GM21528 (cell line): ENCODE measurements around the gene CHST11.
A peak's percentile ranks its signal among the peaks of the same experiment; 100 is the strongest.

Source experiments
- ATAC-seq: cut with Tn5 transposase; IDR thresholded peaks from one replicate; pipeline ENCODE4 v1.9.1; 2021; ENCODE audit warnings: mild to moderate bottlenecking, moderate library complexity; ENCODE audit not compliant: unreplicated experiment, low FRiP score

CHST11 gene

GRCh38 chr12:104681012-104681690 lies 224.4 kb downstream of the CHST11 start:
- no peak for ATAC-seq

- ATAC-seq = peak; percentile 46
These were observed 226.1 kb downstream of the CHST11 start for GRCh38 chr12:104682790-104683279.

GRCh38 chr12:104683831-104684503 lies 227.2 kb downstream of the CHST11 start:
- no peak for ATAC-seq

GRCh38 chr12:104684884-104685283 lies 228.1 kb downstream of the CHST11 start:
- no peak for ATAC-seq

- no peak for ATAC-seq
These were observed 228.6 kb downstream of the CHST11 start for GRCh38 chr12:104685366-104685765.

GRCh38 chr12:104686196-104686595 lies 229.4 kb downstream of the CHST11 start:
- ATAC-seq = no peak

GRCh38 chr12:104687823-104688573 lies 231.2 kb downstream of the CHST11 start:
- ATAC-seq = no peak

- no peak for ATAC-seq
These were observed 232.9 kb downstream of the CHST11 start for GRCh38 chr12:104689635-104690034.

- peak; percentile 53 for ATAC-seq
These were observed 235.2 kb downstream of the CHST11 start for GRCh38 chr12:104691721-104692556.

- no peak for ATAC-seq
These were observed 235.9 kb downstream of the CHST11 start for GRCh38 chr12:104692557-104693218.

GRCh38 chr12:104693493-104693892 lies 236.7 kb downstream of the CHST11 start:
- no peak for ATAC-seq

- no peak for ATAC-seq
These were observed 237.4 kb downstream of the CHST11 start for GRCh38 chr12:104694161-104694560.

- ATAC-seq = no peak
These were observed 238.0 kb downstream of the CHST11 start for GRCh38 chr12:104694711-104695110.

- no peak for ATAC-seq
These were observed 238.9 kb downstream of the CHST11 start for GRCh38 chr12:104695453-104696148.

GRCh38 chr12:104697186-104697585 lies 240.4 kb downstream of the CHST11 start:
- ATAC-seq = no peak

- no peak for ATAC-seq
These were observed 242.1 kb downstream of the CHST11 start for GRCh38 chr12:104698871-104699270.

- ATAC-seq = no peak
These were observed 242.9 kb downstream of the CHST11 start for GRCh38 chr12:104699489-104700190.

GRCh38 chr12:104700324-104700723 lies 243.6 kb downstream of the CHST11 start:
- no peak for ATAC-seq

- ATAC-seq = no peak
These were observed 244.6 kb downstream of the CHST11 start for GRCh38 chr12:104701301-104701700.
